GM23338 (cell line): Measurements from ENCODE around the gene SEMA7A. TPM values are rescaled to one million over a fixed set of nuclear protein-coding genes. Genes with fewer than 3 reads are reported as not detected.

Experiments
- ATAC-seq: fragments of 200-7000 bp; cut with Tn5 transposase; 3 replicates; pipeline ENCODE4 v1.9.1; 2020
- DNase-seq: peaks from one replicate; pipeline ENCODE4 v3.0.0-alpha.2; 2015; ENCODE audit warnings: low spot score
- H2AFZ ChIP-seq: fragments of 200-600 bp; sonication (generic); 2 replicates; pipeline ENCODE4 v1.8.0; 2016; ENCODE audit warnings: antibody characterized with exemption, mild to moderate bottlenecking, moderate library complexity
- H3F3A ChIP-seq: fragments of 200-600 bp; sonication (generic); replicated peaks from 2 replicates; pipeline ENCODE4 v1.8.0; 2017; ENCODE audit warnings: antibody characterized with exemption, mixed run types, low read depth
- H3K27ac ChIP-seq: fragments of 200-600 bp; sonication (generic); 2 replicates; pipeline ENCODE4 v1.6.1; 2016; ENCODE audit warnings: low read depth
- H3K27me3 ChIP-seq: fragments of 200-600 bp; sonication (generic); 2 replicates; pipeline ENCODE4 v1.8.0; 2016; ENCODE audit warnings: mild to moderate bottlenecking, mixed run types, moderate library complexity; ENCODE audit not compliant: insufficient read depth
- H3K36me3 ChIP-seq: fragments of 200-600 bp; sonication (generic); 2 replicates; pipeline ENCODE4 v1.8.0; 2016; ENCODE audit warnings: mild to moderate bottlenecking; ENCODE audit not compliant: insufficient read depth
- H3K4me1 ChIP-seq: fragments of 200-600 bp; sonication (generic); 2 replicates; pipeline ENCODE4 v1.8.0; 2016; ENCODE audit warnings: mild to moderate bottlenecking, moderate library complexity; ENCODE audit not compliant: insufficient read depth
- H3K4me2 ChIP-seq: fragments of 200-600 bp; sonication (generic); 2 replicates; pipeline ENCODE4 v1.7.1; 2017; ENCODE audit warnings: mixed run types
- H3K4me3 ChIP-seq: fragments of 200-600 bp; sonication (generic); 2 replicates; pipeline ENCODE4 v1.6.1; 2016; ENCODE audit warnings: mixed run types
- H3K79me2 ChIP-seq: fragments of 200-600 bp; sonication (generic); replicated peaks from 2 replicates; pipeline ENCODE4 v1.8.0; 2017; ENCODE audit warnings: mild to moderate bottlenecking; ENCODE audit not compliant: insufficient read depth
- H3K9me2 ChIP-seq: fragments of 200-600 bp; sonication (generic); 2 replicates; pipeline ENCODE4 v1.8.0; 2017; ENCODE audit not compliant: insufficient read depth
- H4K20me1 ChIP-seq: fragments of 200-600 bp; sonication (generic); replicated peaks from 2 replicates; pipeline ENCODE4 v1.8.0; 2017; ENCODE audit warnings: mild to moderate bottlenecking; ENCODE audit not compliant: insufficient read depth
- H3K27ac Mint-ChIP-seq: 2 replicates; pipeline ENCODE4 v1.8.0; 2020; ENCODE audit warnings: inconsistent platforms, mild to moderate bottlenecking, moderate library complexity, mixed read lengths
- H3K27me3 Mint-ChIP-seq: 3 replicates; pipeline ENCODE4 v1.8.0; 2022; ENCODE audit warnings: low read depth, mild to moderate bottlenecking, moderate library complexity, mixed read lengths, inconsistent platforms; ENCODE audit not compliant: insufficient read depth, poor library complexity
- H3K36me3 Mint-ChIP-seq: 3 replicates; pipeline ENCODE4 v1.8.0; 2021; ENCODE audit warnings: low read depth, mild to moderate bottlenecking, inconsistent platforms, moderate library complexity, mixed read lengths
- H3K4me1 Mint-ChIP-seq: 3 replicates; pipeline ENCODE4 v1.8.0; 2020; ENCODE audit warnings: mild to moderate bottlenecking, inconsistent platforms, mixed read lengths
- H3K4me3 Mint-ChIP-seq: 3 replicates; pipeline ENCODE4 v1.8.0; 2021; ENCODE audit warnings: moderate library complexity, mild to moderate bottlenecking, inconsistent platforms, mixed read lengths
- H3K9me3 Mint-ChIP-seq: 3 replicates; pipeline ENCODE4 v1.8.0; 2020; ENCODE audit warnings: moderate library complexity, mild to moderate bottlenecking, inconsistent platforms, mixed read lengths
- CREB1 ChIP-seq: fragments of 250-450 bp; sonication (Bioruptor Pico); IDR thresholded peaks from 2 replicates; pipeline ENCODE4 v1.5.0; 2020; ENCODE audit warnings: low read depth, mild to moderate bottlenecking, moderate library complexity
- EZH2 ChIP-seq: fragments of 200-600 bp; sonication (generic); IDR thresholded peaks from one replicate; pipeline ENCODE4 v1.8.0; 2017; ENCODE audit warnings: antibody characterized with exemption, mild to moderate bottlenecking, low read depth; ENCODE audit not compliant: unreplicated experiment
- EZH2phosphoT487 ChIP-seq: fragments of 200-600 bp; sonication (generic); IDR thresholded peaks from one replicate; pipeline ENCODE4 v1.8.1; 2018; ENCODE audit warnings: antibody characterized with exemption; ENCODE audit not compliant: unreplicated experiment
- JUNB ChIP-seq: IDR thresholded peaks from one replicate; pipeline ENCODE4 v1.6.1; 2016; ENCODE audit warnings: antibody characterized with exemption; ENCODE audit not compliant: unreplicated experiment
- NANOG ChIP-seq: IDR thresholded peaks from 2 replicates; pipeline ENCODE4 v1.6.1; 2016; ENCODE audit warnings: antibody characterized with exemption, borderline replicate concordance
- POLR2AphosphoS5 ChIP-seq: IDR thresholded peaks from 2 replicates; pipeline ENCODE4 v1.6.1; 2016; ENCODE audit warnings: antibody characterized with exemption, low read depth
- STAT1 ChIP-seq: IDR thresholded peaks from one replicate; pipeline ENCODE4 v1.6.1; 2016; ENCODE audit warnings: antibody characterized with exemption; ENCODE audit not compliant: unreplicated experiment
- ZNF114 ChIP-seq: fragments of 250-450 bp; sonication (Bioruptor Pico); IDR thresholded peaks from 2 replicates; pipeline ENCODE4 v1.5.0; 2020; ENCODE audit warnings: mild to moderate bottlenecking, moderate library complexity
- ZNF331 ChIP-seq: fragments of 250-450 bp; sonication (Bioruptor Pico); IDR thresholded peaks from 2 replicates; pipeline ENCODE4 v1.5.0; 2020; ENCODE audit warnings: low read depth, mild to moderate bottlenecking, moderate library complexity
- polyA plus RNA-seq: library from polyadenylated mRNA; unstranded; fragments of >200 nt; fragmentation: Nextera tagmentation; extraction: Ambion mirVana; gene quantifications from 2 replicates; pipeline ENCODE4 v1.2.1, GENCODE V29; 2016
- total RNA-seq: library from RNA; depleted of rRNA; stranded (reverse); fragments of >200 nt; shearing (Covaris generic); gene quantifications from 2 replicates; pipeline ENCODE4 v1.2.3, GENCODE V29; 2014
- TF ChIP-seq, protein P1 (sequence below): IDR thresholded peaks from 2 replicates; pipeline ENCODE4 v1.6.1; 2016; ENCODE audit warnings: antibody characterized with exemption
- TF ChIP-seq, protein P2 (sequence below): IDR thresholded peaks from one replicate; pipeline ENCODE4 v1.6.1; 2018; ENCODE audit warnings: antibody characterized with exemption; ENCODE audit not compliant: unreplicated experiment
- TF ChIP-seq, protein P3 (sequence below), 2 experiments: fragments of 200-600 bp in 1 of 2; sonication (generic) in 1 of 2; conservative IDR thresholded peaks; 2 replicates each; pipeline versions ENCODE4 v1.5.1 to v1.6.1; 2016 to 2017; ENCODE audit warnings: antibody characterized with exemption in 2 of 2, low read depth in 2 of 2, mild to moderate bottlenecking in 2 of 2, moderate library complexity in 1 of 2

The SEMA7A gene
- total and polyA plus RNA-seq, 2 experiments from 2014 or later: 2.0 to 14.1 TPM

DNA sequence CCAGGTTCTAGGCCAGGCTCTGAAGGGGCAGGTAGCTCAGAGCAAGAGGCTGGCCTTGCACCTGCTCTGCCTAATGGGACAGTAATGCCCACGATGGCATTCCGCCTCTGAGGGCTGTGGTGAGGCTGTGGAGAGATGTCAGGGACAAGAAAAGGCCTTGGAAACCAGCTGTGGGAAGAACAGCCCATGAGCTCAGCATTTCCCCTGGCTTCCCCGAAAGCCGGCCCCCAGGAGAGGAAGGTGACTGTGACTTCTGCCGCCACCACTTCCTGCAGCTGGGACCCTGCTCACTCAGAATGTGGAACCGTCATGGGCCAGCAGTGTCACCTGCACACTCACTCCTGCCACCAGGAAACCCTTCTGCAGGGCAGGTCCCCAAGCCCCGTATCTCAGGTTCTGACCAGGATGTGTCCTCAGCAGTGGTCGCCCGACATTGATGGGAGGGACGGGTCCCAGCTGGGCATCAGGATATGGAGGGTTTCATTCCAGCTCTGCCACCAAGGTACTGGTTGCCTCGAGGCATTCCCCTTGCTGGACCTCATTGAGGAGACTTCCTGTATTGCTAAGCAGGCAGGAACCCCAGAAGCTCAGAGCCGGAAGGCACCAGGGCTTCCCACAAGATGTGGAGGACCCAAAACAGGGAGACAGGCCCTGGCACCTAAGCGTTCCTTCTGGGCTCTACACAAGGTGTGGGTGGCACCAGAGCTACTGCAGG is 30.7 kb downstream of the SEMA7A start (continued):
- no peak for TF ChIP-seq CREB1 (CRISPR knock-in tag)
- no peak for TF ChIP-seq ZNF114 (CRISPR knock-in tag)
- no peak for TF ChIP-seq STAT1
- TF ChIP-seq, protein P1, sequence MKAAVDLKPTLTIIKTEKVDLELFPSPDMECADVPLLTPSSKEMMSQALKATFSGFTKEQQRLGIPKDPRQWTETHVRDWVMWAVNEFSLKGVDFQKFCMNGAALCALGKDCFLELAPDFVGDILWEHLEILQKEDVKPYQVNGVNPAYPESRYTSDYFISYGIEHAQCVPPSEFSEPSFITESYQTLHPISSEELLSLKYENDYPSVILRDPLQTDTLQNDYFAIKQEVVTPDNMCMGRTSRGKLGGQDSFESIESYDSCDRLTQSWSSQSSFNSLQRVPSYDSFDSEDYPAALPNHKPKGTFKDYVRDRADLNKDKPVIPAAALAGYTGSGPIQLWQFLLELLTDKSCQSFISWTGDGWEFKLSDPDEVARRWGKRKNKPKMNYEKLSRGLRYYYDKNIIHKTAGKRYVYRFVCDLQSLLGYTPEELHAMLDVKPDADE: no peak
- no peak for TF ChIP-seq JUNB
- no peak for TF ChIP-seq POLR2AphosphoS5
- TF ChIP-seq, protein P2, sequence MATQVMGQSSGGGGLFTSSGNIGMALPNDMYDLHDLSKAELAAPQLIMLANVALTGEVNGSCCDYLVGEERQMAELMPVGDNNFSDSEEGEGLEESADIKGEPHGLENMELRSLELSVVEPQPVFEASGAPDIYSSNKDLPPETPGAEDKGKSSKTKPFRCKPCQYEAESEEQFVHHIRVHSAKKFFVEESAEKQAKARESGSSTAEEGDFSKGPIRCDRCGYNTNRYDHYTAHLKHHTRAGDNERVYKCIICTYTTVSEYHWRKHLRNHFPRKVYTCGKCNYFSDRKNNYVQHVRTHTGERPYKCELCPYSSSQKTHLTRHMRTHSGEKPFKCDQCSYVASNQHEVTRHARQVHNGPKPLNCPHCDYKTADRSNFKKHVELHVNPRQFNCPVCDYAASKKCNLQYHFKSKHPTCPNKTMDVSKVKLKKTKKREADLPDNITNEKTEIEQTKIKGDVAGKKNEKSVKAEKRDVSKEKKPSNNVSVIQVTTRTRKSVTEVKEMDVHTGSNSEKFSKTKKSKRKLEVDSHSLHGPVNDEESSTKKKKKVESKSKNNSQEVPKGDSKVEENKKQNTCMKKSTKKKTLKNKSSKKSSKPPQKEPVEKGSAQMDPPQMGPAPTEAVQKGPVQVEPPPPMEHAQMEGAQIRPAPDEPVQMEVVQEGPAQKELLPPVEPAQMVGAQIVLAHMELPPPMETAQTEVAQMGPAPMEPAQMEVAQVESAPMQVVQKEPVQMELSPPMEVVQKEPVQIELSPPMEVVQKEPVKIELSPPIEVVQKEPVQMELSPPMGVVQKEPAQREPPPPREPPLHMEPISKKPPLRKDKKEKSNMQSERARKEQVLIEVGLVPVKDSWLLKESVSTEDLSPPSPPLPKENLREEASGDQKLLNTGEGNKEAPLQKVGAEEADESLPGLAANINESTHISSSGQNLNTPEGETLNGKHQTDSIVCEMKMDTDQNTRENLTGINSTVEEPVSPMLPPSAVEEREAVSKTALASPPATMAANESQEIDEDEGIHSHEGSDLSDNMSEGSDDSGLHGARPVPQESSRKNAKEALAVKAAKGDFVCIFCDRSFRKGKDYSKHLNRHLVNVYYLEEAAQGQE: no peak

DNA sequence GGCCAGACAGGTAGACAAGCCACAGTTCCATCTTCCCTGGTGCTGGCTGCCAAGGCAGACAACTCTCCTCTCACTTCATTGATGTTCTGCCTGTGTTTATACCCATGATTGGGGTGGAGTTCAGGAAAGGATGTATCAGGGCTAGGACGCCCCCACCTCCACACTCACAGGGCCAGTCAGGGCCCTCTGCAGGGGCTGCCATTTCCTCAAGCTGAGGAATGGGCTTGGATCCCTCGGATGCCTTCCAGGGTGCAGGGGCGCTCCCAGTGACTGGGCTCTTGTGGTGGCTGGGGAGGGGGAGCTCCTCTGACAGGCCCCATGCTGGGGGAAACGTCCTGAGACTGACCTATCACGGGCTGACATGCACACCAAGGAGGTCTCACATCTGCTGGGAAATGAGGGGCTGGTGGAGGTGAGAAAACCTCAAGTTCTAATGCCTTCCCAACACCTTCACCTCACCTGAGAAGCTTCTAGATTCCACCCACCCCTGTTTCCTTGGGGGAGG is 31.4 kb downstream of the SEMA7A start:
- H4K20me1 ChIP-seq: no peaks in the 10 kb centered on the region
- no peak overlapping the region for H2AFZ ChIP-seq
- H3K27me3 ChIP-seq: no peaks in the 10 kb centered on the region
- Mint-ChIP-seq H3K27me3 (peaks cover 14% of the 10 kb centered on the region), H3K4me1 (peaks cover 22% of the 10 kb centered on the region), H3K4me3 (no peak overlapping the region), H3K27ac (no peak overlapping the region), H3K9me3 (no peaks in the 10 kb centered on the region), H3K36me3 (no peaks in the 10 kb centered on the region)
- H3K27ac ChIP-seq: no peak overlapping the region
- H3K4me3 ChIP-seq: no peak overlapping the region
- no peaks in the 10 kb centered on the region for H3K9me2 ChIP-seq
- DNase-seq: no peak
- peaks cover 9% of the 10 kb centered on the region; the same call in 1 of the 2 replicates for H3K4me1 ChIP-seq
- H3F3A ChIP-seq: no peaks in the 10 kb centered on the region
- H3K79me2 ChIP-seq: no peaks in the 10 kb centered on the region
- no peaks in the 10 kb centered on the region for H3K36me3 ChIP-seq
- no peak for ATAC-seq
- no peak overlapping the region for H3K4me2 ChIP-seq
- TF ChIP-seq STAT1 (no peak), EZH2phosphoT487 (no peak), ZNF114 (CRISPR knock-in tag) (no peak), NANOG (no peak), EZH2 (no peak), POLR2AphosphoS5 (no peak), ZNF331 (CRISPR knock-in tag) (no peak), JUNB (no peak), CREB1 (CRISPR knock-in tag) (no peak)
- TF ChIP-seq, protein P2: no peak
- TF ChIP-seq, protein P3, sequence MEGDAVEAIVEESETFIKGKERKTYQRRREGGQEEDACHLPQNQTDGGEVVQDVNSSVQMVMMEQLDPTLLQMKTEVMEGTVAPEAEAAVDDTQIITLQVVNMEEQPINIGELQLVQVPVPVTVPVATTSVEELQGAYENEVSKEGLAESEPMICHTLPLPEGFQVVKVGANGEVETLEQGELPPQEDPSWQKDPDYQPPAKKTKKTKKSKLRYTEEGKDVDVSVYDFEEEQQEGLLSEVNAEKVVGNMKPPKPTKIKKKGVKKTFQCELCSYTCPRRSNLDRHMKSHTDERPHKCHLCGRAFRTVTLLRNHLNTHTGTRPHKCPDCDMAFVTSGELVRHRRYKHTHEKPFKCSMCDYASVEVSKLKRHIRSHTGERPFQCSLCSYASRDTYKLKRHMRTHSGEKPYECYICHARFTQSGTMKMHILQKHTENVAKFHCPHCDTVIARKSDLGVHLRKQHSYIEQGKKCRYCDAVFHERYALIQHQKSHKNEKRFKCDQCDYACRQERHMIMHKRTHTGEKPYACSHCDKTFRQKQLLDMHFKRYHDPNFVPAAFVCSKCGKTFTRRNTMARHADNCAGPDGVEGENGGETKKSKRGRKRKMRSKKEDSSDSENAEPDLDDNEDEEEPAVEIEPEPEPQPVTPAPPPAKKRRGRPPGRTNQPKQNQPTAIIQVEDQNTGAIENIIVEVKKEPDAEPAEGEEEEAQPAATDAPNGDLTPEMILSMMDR (conservative IDR thresholded peaks at IDR 0.05; ENCODE audit: low read depth in 2 of 2): no peak
- TF ChIP-seq, protein P1: no peak
